ENCODE data around the gene JMJD1C.

DNA sequence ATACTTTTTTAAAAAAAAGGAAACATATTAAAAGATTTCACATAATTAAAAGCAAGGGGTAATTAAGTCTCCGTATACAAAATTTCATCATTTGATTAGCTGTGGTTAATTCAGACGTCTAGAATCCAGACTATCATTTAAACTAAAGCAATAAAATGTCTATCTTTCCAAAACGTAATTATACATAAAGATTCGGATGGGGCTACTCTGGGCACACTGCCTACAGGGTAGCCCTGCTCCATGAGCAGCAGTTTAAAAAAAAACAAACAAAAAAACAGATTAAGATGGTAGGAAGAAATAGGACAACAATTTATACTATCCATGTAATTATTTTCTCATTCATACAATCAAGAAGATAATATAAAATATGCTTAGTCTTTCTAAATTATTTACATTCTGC is 236.6 kb downstream of the JMJD1C start:
- TF ChIP-seq, protein P1, sequence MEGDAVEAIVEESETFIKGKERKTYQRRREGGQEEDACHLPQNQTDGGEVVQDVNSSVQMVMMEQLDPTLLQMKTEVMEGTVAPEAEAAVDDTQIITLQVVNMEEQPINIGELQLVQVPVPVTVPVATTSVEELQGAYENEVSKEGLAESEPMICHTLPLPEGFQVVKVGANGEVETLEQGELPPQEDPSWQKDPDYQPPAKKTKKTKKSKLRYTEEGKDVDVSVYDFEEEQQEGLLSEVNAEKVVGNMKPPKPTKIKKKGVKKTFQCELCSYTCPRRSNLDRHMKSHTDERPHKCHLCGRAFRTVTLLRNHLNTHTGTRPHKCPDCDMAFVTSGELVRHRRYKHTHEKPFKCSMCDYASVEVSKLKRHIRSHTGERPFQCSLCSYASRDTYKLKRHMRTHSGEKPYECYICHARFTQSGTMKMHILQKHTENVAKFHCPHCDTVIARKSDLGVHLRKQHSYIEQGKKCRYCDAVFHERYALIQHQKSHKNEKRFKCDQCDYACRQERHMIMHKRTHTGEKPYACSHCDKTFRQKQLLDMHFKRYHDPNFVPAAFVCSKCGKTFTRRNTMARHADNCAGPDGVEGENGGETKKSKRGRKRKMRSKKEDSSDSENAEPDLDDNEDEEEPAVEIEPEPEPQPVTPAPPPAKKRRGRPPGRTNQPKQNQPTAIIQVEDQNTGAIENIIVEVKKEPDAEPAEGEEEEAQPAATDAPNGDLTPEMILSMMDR (IDR thresholded peaks at IDR 0.05): no peak
- TF ChIP-seq POLR2A (IDR thresholded peaks at IDR 0.05): no peak
